Prostate gland (tissue), 2 donors: Measurements from ENCODE around the gene EFCAB10. TPM values are rescaled to one million over a fixed set of nuclear protein-coding genes. Genes with fewer than 3 reads are reported as not detected.

ENCODE experiments used
- DNase-seq: peaks from one replicate; pipeline ENCODE4 v3.0.0-alpha.2; 2019; ENCODE audit warnings: low spot score
- H3K27ac ChIP-seq, 2 donors: fragments of 200-600 bp; sonication (generic); 2 replicates each; pipeline ENCODE4 v1.5.1; 2017 to 2019
- H3K27me3 ChIP-seq: fragments of 200-600 bp; sonication (generic); replicated peaks from 2 replicates; pipeline ENCODE4 v1.5.1; 2019; ENCODE audit not compliant: insufficient read depth
- H3K36me3 ChIP-seq, 2 donors: fragments of 200-600 bp; sonication (generic); 1 replicate in 1 of 2; 2 replicates in 1 of 2; pipeline versions ENCODE4 v1.5.1 to v1.8.1; 2017 to 2019
- H3K4me1 ChIP-seq: fragments of 200-600 bp; sonication (generic); replicated peaks from 2 replicates; pipeline ENCODE4 v1.5.1; 2019
- H3K4me3 ChIP-seq, 2 donors: fragments of 200-600 bp; sonication (generic); 2 replicates each; pipeline ENCODE4 v1.5.1; 2017 to 2019
- H3K9me3 ChIP-seq: fragments of 200-600 bp; sonication (generic); 2 replicates; pipeline ENCODE4 v1.5.1; 2017
- CTCF ChIP-seq, 4 experiments: fragments of 200-600 bp in 2 of 4; fragments of 450-650 bp in 2 of 4; sonication (generic) in 2 of 4; IDR thresholded peaks; 1 replicate in 3 of 4; 2 replicates in 1 of 4; pipeline ENCODE4 v1.5.1; 2016 to 2019; ENCODE audit warnings: antibody characterized with exemption in 4 of 4, mild to moderate bottlenecking in 2 of 4, moderate library complexity in 2 of 4
- POLR2A ChIP-seq: fragments of 450-650 bp; IDR thresholded peaks from one replicate; pipeline ENCODE4 v1.6.1; 2016; ENCODE audit warnings: antibody characterized with exemption, mild to moderate bottlenecking
- POLR2AphosphoS5 ChIP-seq: sonication (generic); formaldehyde crosslinking; IDR thresholded peaks from one replicate; pipeline ENCODE4 v1.6.1; 2017; ENCODE audit warnings: antibody characterized with exemption
- WGBS: methylation state at CpG from one replicate; pipeline ENCODE4 v1.1.5; 2018; 5-methylcytosine and 5-hydroxymethylcytosine counted together
- intact Hi-C: fragments of 100-400 bp; cut with DNase I; formaldehyde crosslinking; loops from one replicate; pipeline ENCODE4 v1.14.2; 2022
- total RNA-seq, 2 donors: library from RNA; depleted of rRNA; stranded (reverse); fragments of >200 nt; gene quantifications; one replicate each; pipeline ENCODE4 v1.1.0, GENCODE V29; 2016

Gene EFCAB10
- total RNA-seq, 2 donors from 2014 or later = 6.4 TPM; not detected in 1

GRCh38 chr7:105611856-105612775 is 30.8 kb upstream of the EFCAB10 start:
- TF ChIP-seq POLR2A (no peak), CTCF (IDR thresholded peaks at IDR 0.05) (no peak), POLR2AphosphoS5 (no peak)
- H3K9me3 ChIP-seq = no peaks in the 10 kb centered on the region
- H3K27me3 ChIP-seq = no peaks in the 10 kb centered on the region
- no peaks in the 10 kb centered on the region for H3K4me1 ChIP-seq
- 87% methylated on average over 16 of the region's 16 CpGs for WGBS
- no peak overlapping the region for H3K4me3 ChIP-seq
- H3K27ac ChIP-seq = no peak overlapping the region
- no peak for DNase-seq
- H3K36me3 ChIP-seq = peaks cover 4 to 9% of the 10 kb centered on the region in 2 donors
- intact Hi-C loops = no loop called here

GRCh38 chr7:105610165-105610930 is 29.1 kb upstream of the EFCAB10 start:
- H3K4me1 ChIP-seq = no peaks in the 10 kb centered on the region
- DNase-seq = no peak
- no peak overlapping the region for H3K27ac ChIP-seq
- whole genome bisulfite sequencing = 75% methylated on average over 8 of the region's 8 CpGs
- H3K4me3 ChIP-seq = no peak overlapping the region
- intact Hi-C loops = no loop called here
- TF ChIP-seq POLR2AphosphoS5 (no peak), CTCF (IDR thresholded peaks at IDR 0.05) (no peak), POLR2A (no peak)
- H3K36me3 ChIP-seq = peaks cover 4 to 9% of the 10 kb centered on the region in 2 donors
- no peaks in the 10 kb centered on the region for H3K9me3 ChIP-seq
- H3K27me3 ChIP-seq = no peaks in the 10 kb centered on the region

GRCh38 chr7:105602325-105603305 is 21.3 kb upstream of the EFCAB10 start:
- TF ChIP-seq POLR2A (no peak), CTCF (IDR thresholded peaks at IDR 0.05) (no peak), POLR2AphosphoS5 (no peak)
- no peaks in the 10 kb centered on the region for H3K9me3 ChIP-seq
- DNase-seq = no peak
- no peaks in the 10 kb centered on the region for H3K36me3 ChIP-seq
- H3K27me3 ChIP-seq = no peaks in the 10 kb centered on the region
- no peaks in the 10 kb centered on the region for H3K4me1 ChIP-seq
- WGBS = 78% methylated on average over 19 of the region's 19 CpGs
- intact Hi-C loops = no loop called here
- H3K27ac ChIP-seq = no peak overlapping the region
- H3K4me3 ChIP-seq = no peak overlapping the region

- Histone ChIP-seq H3K9me3 (no peaks in the 10 kb centered on the region), H3K4me3 (no peak overlapping the region), H3K36me3 (no peaks in the 10 kb centered on the region), H3K27ac (no peak overlapping the region), H3K27me3 (no peaks in the 10 kb centered on the region), H3K4me1 (no peaks in the 10 kb centered on the region)
- DNase-seq = no peak
- 80% methylated on average over 14 of the region's 14 CpGs for WGBS
- TF ChIP-seq POLR2A = no peak
- no peak for TF ChIP-seq CTCF (IDR thresholded peaks at IDR 0.05)
- no peak for TF ChIP-seq POLR2AphosphoS5
- intact Hi-C loops = no loop called here
Measured at GRCh38 chr7:105600720-105601550, 19.6 kb upstream of the EFCAB10 start.
